Lung (tissue), 12 donors: ENCODE measurements around the gene MYPOP. TPM values are rescaled to one million over a fixed set of nuclear protein-coding genes. Genes with fewer than 3 reads are reported as not detected.

Experiments
- ATAC-seq: fragments of 200-7000 bp; cut with Tn5 transposase; one replicate; pipeline ENCODE4 v1.9.1; 2020; ENCODE audit warnings: moderate number of reproducible peaks; ENCODE audit not compliant: insufficient read depth, low FRiP score
- DNase-seq, 3 donors: peaks; one replicate each; pipeline ENCODE4 v3.0.0-alpha.2; 2013 to 2017
- H3K27ac ChIP-seq, 2 donors: one replicate each; pipeline ENCODE4 v1.5.1; 2013; ENCODE audit warnings: mild to moderate bottlenecking in 2 of 2, moderate library complexity in 2 of 2, control low read depth in 1 of 2, inconsistent platforms in 1 of 2, low read depth in 1 of 2, low read length in 1 of 2
- H3K27me3 ChIP-seq, 3 donors: one replicate each; pipeline ENCODE4 v1.5.1; 2013; ENCODE audit warnings: low read length in 2 of 3; ENCODE audit not compliant: control insufficient read depth in 3 of 3, insufficient read depth in 3 of 3
- H3K36me3 ChIP-seq, 4 donors: one replicate each; pipeline ENCODE4 v1.5.1; 2013; ENCODE audit warnings: low read length in 4 of 4, mild to moderate bottlenecking in 1 of 4, moderate library complexity in 1 of 4; ENCODE audit not compliant: control insufficient read depth in 4 of 4, insufficient read depth in 4 of 4
- H3K4me1 ChIP-seq, 5 donors: one replicate each; pipeline ENCODE4 v1.5.1; 2013; ENCODE audit warnings: low read length in 5 of 5, mild to moderate bottlenecking in 2 of 5, moderate library complexity in 1 of 5; ENCODE audit not compliant: control insufficient read depth in 5 of 5, insufficient read depth in 5 of 5
- H3K4me3 ChIP-seq: one replicate; pipeline ENCODE4 v1.5.1; 2013; ENCODE audit warnings: mild to moderate bottlenecking, control low read depth, moderate library complexity
- H3K9ac ChIP-seq, 2 donors: one replicate each; pipeline ENCODE4 v1.5.1; 2013; ENCODE audit warnings: low read length in 2 of 2, control low read depth in 1 of 2; ENCODE audit not compliant: insufficient read depth in 1 of 2
- H3K9me3 ChIP-seq, 4 donors: one replicate each; pipeline ENCODE4 v1.5.1; 2013; ENCODE audit warnings: low read length in 3 of 4, mild to moderate bottlenecking in 1 of 4, moderate library complexity in 1 of 4; ENCODE audit not compliant: control insufficient read depth in 4 of 4, insufficient read depth in 3 of 4
- CTCF ChIP-seq: IDR thresholded peaks from 2 replicates; pipeline ENCODE4 v1.5.1; 2012; ENCODE audit warnings: mild to moderate bottlenecking; ENCODE audit errors: control extremely low read depth, extremely low read depth
- WGBS, 2 donors: extraction: QIAGEN DNeasy Blood & Tissue Kit; methylation state at CpG; one replicate each; pipeline ENCODE4 v1.1.7; 2013; 5-methylcytosine and 5-hydroxymethylcytosine counted together
- polyA plus RNA-seq, 2 donors: library from polyadenylated mRNA; stranded (reverse); fragments of 200-250 nt; gene quantifications; one replicate each; pipeline ENCODE4 v1.2.1, GENCODE V29; 2013
- total RNA-seq, 2 donors: library from RNA; depleted of rRNA in 1 of 2; stranded (reverse); fragments of >200 nt in 1 of 2; gene quantifications; one replicate each; pipeline ENCODE4 v1.2.1, GENCODE V29; 2014 to 2021
- donor health status: control.
- donor health status: control.
- donor health status: Bipolar disorder and iron deficiency.
- donor health status: healthy.
- donor health status: DM: yes; HTN: yes; CAD: no.

The MYPOP gene
- total and polyA plus RNA-seq, 4 donors = 2.9 to 6.7 (median 4.5) TPM

DNA sequence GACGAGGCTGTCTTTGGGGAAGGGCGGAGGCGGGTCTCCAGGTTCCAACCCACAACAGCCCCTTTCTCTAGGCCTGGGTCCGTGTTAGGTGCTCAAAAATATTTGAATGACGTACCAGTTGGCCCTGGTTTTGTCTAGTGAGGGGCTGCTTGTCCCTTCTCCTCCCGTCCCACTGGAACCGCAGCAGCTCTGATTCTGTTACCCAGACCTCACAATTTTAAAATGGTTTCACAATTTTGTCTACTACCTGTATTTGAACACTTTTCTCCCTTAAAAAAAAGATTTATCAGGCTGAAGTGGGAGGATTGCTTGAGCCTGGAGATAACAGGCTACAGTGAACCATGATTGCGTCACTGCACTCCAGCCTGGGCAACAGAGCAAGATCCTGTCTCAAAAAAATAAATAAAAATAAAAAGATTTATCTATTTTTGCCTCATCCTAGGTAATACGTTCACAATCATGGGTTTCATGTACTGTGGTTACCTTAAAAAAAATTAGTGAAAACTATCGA lies 15.2 kb downstream of the MYPOP start:
- peak in 1 of 3 donors; percentile 46 for DNase-seq
- peak overlapping the region; percentile 78 to 81 for H3K27ac ChIP-seq

GRCh38 chr19:45886427-45887199 lies 15.8 kb downstream of the MYPOP start:
- WGBS, 2 donors = 2% methylated on average over 31 to 32 of the region's 32 CpGs
- Histone ChIP-seq H3K4me1 (peaks cover 2 to 32% (median 8%) of the 10 kb centered on the region in 5 donors), H3K27ac (peak overlapping the region; percentile 78 to 81), H3K4me3 (peak overlapping the region; percentile 22), H3K27me3 (no peaks in the 10 kb centered on the region), H3K36me3 (peaks cover 0 to 21% (median 1%) of the 10 kb centered on the region in 4 donors), H3K9me3 (no peaks in the 10 kb centered on the region), H3K9ac (peak overlapping the region; percentile 96 to 99)
- peak; percentile 7 for TF ChIP-seq CTCF
- ATAC-seq = peak; percentile 82
- DNase-seq = peak; percentile 95 to 97 (median 96)

More for the DNA sequence above, 15.2 kb downstream of the MYPOP start:
- Histone ChIP-seq H3K4me3 (no peak overlapping the region), H3K4me1 (peaks cover 2 to 32% (median 8%) of the 10 kb centered on the region in 5 donors), H3K36me3 (peaks cover 0 to 23% (median 1%) of the 10 kb centered on the region in 4 donors), H3K9ac (peak overlapping the region; percentile 96 to 99), H3K9me3 (no peaks in the 10 kb centered on the region), H3K27me3 (no peaks in the 10 kb centered on the region)
- WGBS, 2 donors = 50 to 67% methylated on average over 10 of the region's 10 CpGs
- no peak for TF ChIP-seq CTCF
- no peak for ATAC-seq

DNA sequence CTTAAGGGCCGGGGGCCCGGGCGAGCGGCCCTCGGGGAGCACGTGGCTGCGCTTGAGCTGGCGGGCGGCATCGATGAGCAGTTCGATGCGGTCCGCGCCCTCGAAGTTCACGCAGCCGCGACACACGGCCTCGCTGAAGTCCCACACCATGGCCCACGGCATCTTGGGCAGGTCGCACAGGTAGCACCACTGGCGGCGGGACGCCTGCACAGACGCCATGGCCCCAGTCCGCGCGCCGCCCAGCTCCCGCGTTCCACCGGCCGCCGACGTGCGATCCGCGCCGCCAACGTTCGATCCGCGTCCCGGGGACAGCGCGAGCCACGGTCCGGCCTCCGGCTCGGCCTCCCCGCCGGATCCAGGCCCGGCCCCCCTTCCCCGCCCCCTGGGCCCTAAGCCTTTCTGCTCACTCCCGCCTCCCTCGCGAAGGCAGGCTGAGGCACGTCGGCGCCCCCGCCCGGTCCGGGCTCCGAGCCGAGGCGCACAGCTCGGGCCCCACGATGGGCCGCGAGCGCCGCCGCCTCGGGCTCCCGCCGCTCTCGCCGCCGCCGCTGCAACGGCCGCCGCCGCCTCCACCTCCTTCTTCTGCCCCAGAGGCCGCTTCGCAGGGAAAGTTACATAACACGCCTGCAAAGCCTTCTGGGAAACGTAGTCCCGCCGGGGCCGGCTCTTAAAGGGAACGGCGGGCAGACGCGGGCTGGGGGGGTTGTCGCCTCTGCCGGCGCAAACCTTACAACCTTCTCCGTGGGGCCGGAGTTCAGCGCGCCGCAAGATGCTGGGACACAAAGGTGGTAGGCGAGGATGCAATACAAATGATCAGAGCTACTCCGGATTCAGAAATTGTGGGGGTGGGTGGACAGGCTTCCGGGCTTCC lies 16.6 kb downstream of the MYPOP start, which contains the start of gene IRF2BP1:
TSS of gene IRF2BP1 (minus strand) at position 586 of the 871 bp plus-strand sequence. CDS start at position 219, 367 bp downstream.
- Histone ChIP-seq H3K27me3 (no peaks in the 10 kb centered on the region), H3K9me3 (no peaks in the 10 kb centered on the region), H3K4me1 (peaks cover 2 to 32% (median 12%) of the 10 kb centered on the region in 5 donors), H3K27ac (peak within 1 kb of the TSS; percentile 78 to 81), H3K36me3 (peaks cover 0 to 16% (median 1%) of the 10 kb centered on the region in 4 donors), H3K9ac (peak within 1 kb of the TSS; percentile 96 to 99), H3K4me3 (peak within 1 kb of the TSS; percentile 84)
- peak; percentile 94 to 96 (median 95) for DNase-seq
- peak; percentile 10 for TF ChIP-seq CTCF
- 1% methylated on average over 96 to 107 of the region's 107 CpGs for WGBS, 2 donors
- ATAC-seq = peak; percentile 79
